ENCODE results near the gene RAVER1. TPM values are rescaled to one million over a fixed set of nuclear protein-coding genes. Genes with fewer than 3 reads are reported as not detected.

Gene RAVER1
- polyA plus RNA-seq, 3 donors from 2014 or later, result 8.7 to 31.5 (median 9.7) TPM

DNA sequence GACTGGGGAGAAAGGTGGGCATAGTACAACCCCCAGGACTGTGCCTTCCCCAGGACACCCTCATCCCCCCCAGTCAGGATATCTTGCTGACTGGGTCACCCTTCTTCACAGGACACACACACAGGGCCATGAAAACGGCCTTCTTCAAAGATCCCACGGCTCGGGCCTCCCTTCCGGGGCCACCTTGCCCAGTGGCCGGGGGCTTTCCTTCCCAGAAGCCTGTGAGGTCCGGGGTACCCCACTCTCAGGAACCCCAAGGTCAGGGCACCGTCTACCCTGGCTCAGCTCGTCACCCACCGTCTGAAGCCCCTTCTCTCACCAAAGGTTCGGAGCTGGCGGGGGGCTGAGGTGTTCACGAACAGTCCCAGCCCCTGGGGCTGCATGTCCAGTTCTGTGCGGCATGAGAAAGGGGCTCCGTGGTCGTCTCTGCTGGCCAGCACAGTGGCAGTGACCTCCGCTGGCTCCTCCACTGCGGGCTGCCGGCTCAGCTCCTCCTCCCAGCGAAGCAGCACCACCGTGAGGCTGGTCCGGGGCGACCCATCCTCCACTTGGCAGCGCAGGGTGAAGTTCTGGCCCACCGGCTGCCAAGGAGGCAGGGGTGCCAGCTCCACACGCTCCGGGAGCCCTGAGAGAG lies 2.1 kb upstream of the RAVER1 start:
- H3K36me3 Mint-ChIP-seq, result peaks cover 0 to 4% (median 0%) of the 10 kb centered on the region in 3 donors
- DNase-seq, result no peak
- H3K9me3 Mint-ChIP-seq, result no peaks in the 10 kb centered on the region
- no peak overlapping the region for H3K27ac Mint-ChIP-seq
- H3K4me1 Mint-ChIP-seq, result peaks cover 49% of the 10 kb centered on the region in 2 donors
- peaks cover 4 to 14% (median 6%) of the 10 kb centered on the region in 3 donors for H3K27me3 Mint-ChIP-seq (ENCODE audit: low read depth in 3 of 3)
- H3K4me3 Mint-ChIP-seq, result no peak overlapping the region

DNA sequence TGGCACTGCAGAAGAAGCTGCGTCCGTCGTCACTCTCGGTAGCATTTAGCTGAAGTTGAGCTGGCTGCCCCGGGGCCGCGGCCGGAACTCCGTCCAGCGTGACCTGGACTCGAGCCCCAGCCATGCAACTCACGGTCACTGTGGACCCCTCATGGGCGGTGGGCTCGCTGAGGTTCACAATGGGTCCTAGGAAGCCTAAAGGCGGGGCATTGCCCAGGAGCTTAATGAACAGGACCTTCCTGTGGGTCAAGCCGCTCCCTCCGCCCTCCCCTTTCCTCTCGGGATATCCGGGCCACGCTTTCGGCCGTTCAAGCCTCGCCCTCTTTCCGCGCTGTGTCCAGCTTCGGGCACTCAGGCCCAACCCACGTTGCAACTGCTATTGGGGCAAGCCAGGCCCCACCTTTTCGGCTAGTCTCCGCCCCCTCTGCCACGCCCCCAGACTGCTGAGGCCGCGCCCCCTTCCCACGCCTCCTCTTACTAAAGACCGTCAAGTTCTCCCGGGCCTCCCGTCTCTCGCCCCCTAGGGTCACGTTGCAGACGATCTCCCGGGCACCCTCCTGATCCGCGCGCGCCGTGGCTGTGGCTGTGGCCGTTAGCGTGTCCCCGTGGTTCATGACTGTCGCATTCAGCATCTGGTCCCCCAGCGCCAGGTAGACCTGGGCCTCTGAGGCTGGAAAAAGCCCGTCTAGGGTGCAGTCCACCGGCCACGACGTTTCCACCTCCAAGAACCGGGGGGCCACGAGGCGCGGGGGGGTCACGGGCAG lies 1.4 kb upstream of the RAVER1 start:
- Mint-ChIP-seq H3K9me3 (no peaks in the 10 kb centered on the region), H3K4me3 (peak overlapping the region in 1 of 5 donors; percentile 29), H3K4me1 (peaks cover 45 to 50% of the 10 kb centered on the region in 2 donors), H3K36me3 (peaks cover 0 to 4% (median 0%) of the 10 kb centered on the region in 3 donors), H3K27ac (no peak overlapping the region), H3K27me3 (ENCODE audit: low read depth in 3 of 3) (peaks cover 4 to 14% (median 6%) of the 10 kb centered on the region in 3 donors)
- DNase-seq, result no peak

DNA sequence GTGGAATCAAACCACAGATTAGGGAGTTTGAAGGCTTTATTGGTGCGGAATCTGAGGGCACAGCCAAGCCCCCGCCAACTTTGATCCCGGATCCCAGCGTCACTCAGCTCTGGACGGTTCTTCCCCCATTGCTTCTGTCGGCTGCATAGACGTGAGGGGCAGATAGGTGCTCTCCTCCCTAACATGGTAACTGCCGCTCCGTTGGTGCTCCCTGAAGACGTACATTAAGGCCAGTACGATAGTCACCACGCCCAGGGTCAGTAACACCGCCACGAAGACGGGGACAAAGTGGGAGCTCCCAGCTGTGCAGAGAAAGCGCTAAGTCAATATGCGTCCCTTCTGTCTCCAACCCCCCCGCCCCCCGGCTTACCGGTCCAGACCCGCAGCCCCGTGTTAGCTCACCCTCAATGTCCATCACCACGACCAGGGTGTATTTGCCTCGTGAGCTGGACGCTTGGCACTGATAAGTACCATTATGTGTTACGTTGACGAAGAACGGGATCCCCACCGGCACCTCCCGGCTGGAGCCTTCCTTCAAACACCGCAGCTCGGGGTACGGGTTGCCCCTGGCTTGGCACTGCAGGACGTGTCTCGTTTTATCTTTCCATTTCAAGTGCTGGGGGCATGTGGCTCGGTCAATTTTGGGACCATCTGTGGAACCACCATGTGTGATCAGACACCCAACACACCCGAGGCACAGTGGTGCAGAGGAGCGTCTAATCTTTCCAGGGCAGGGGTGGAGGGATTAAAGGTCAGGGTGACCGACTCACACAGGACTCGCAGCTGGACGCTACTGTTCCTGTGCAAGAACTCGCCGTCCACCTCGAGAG lies 644 bp upstream of the RAVER1 start:
- Mint-ChIP-seq H3K4me3 (peak overlapping the region; percentile 94 to 97 (median 95)), H3K27ac (peak overlapping the region; percentile 87 to 96 (median 94)), H3K9me3 (no peaks in the 10 kb centered on the region), H3K4me1 (peaks cover 37 to 43% of the 10 kb centered on the region in 2 donors), H3K36me3 (peaks cover 0 to 4% (median 0%) of the 10 kb centered on the region in 3 donors), H3K27me3 (ENCODE audit: low read depth in 3 of 3) (peaks cover 4 to 9% (median 6%) of the 10 kb centered on the region in 3 donors)
- DNase-seq, result no peak

DNA sequence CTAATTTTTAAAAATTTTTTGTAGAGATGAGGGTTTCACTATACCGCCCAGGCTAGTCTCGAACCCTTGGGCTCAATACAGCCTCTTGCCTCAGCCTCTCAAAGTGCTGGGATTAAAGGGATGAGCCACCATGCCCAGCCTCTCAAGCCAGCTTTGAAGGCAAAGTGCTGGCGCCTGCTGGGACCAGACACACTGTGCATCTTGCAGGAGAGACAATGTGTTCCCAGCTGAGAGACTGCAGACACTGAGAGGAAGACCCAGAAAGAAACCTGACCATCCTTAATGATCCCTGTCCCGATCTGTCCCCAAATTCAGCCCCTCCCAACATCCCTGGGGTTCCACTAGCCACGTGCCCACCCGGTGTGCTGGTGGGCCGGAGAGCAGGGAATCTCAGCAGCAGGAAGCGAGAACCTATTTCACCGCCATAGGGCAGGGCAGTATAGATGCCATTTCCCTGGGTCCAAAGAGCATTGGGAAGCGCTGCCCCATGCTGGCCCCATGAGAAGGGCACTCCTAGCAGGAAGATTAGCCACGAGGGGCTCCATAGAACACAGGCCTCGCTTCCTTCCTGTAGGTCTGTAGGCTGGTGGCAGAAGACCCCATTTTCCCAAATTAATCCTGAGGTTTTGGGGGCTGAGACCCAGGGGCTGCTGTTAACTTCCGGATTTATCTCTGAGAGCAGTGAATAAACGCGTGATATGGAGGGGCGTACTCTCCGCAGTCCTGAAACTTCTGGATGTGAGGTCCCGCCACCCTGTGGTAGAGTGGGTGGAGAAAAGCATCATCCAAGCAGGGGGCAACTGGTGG lies 968 bp downstream of the RAVER1 start:
- DNase-seq, result no peak
- Mint-ChIP-seq H3K4me3 (peak overlapping the region; percentile 94 to 97 (median 95)), H3K9me3 (no peaks in the 10 kb centered on the region), H3K27ac (peak overlapping the region; percentile 87 to 96 (median 94)), H3K36me3 (peaks cover 0 to 10% (median 0%) of the 10 kb centered on the region in 3 donors), H3K4me1 (peaks cover 27 to 34% of the 10 kb centered on the region in 2 donors), H3K27me3 (ENCODE audit: low read depth in 3 of 3) (peaks cover 4 to 8% (median 6%) of the 10 kb centered on the region in 3 donors)

DNA sequence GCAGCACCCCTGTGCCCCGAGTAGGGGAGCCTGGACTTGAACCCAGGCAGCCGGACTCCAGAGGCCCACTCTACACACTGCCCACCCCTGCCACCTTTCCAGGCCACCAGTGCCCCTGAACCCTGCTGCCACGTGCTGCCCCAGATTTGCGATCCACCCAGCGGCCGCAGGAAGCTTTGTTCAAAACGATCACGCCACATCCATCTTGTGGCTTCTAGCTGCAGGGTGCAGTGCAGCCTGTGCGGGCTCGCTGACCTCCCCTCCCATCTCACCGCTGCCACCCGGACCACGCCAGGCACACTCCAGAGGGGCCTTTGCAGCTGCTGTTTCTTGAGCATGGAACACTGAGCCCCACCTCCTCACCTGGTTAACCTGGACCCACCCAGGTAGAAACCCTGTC lies 3.8 kb downstream of the RAVER1 start:
- no peaks in the 10 kb centered on the region for H3K9me3 Mint-ChIP-seq
- H3K27me3 Mint-ChIP-seq (ENCODE audit: low read depth in 3 of 3), result peaks cover 4 to 9% (median 4%) of the 10 kb centered on the region in 3 donors
- H3K27ac Mint-ChIP-seq, result no peak overlapping the region
- H3K4me1 Mint-ChIP-seq, result peaks cover 26 to 34% of the 10 kb centered on the region in 2 donors
- no peak overlapping the region for H3K4me3 Mint-ChIP-seq
- peaks cover 0 to 10% (median 0%) of the 10 kb centered on the region in 3 donors for H3K36me3 Mint-ChIP-seq
- DNase-seq, result no peak

DNA sequence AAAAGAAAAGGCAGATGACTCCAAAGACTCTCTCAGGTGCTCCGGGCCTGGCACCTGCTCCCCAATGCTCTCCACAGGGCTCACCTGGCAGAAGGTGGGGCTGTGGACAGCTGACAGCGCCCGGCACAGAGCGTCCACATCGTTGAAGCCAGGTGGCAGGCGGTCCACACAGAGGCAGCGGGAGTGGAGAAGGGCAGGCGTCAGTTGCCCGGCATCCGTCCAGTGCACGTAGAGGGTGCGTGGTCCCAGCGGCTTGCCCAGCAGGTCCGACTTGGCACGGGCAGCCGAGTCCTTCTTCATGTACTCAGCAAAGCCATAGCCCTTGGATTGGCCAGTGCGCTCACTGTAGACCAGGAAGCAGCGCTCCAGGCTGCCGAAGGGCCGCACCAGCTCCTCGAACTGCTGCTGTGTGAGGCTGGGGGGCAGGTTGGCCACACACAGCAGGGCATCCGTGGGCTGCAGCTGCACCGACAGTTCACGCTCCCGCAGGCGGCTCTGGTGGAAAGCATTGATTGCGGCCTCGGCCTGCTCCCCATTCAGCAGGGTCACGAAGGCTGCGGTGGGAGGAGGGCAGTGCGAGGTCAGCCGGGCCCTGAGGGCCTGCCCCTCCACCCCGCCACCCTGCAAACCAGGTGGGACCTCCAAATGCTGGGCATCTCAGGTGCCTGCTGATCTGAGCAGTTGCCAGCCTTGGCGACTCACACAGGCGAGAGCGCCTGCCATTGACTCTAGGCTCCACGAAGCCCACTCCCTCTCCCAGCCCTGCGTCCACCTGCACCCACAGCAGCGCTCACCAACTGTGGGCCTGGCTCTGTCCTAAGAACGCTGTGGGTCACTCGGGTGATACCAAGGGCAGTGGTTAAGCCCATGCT lies 4.5 kb downstream of the RAVER1 start:
- DNase-seq, result no peak
- peaks cover 0 to 10% (median 0%) of the 10 kb centered on the region in 3 donors for H3K36me3 Mint-ChIP-seq
- no peak overlapping the region for H3K4me3 Mint-ChIP-seq
- peaks cover 4 to 11% (median 4%) of the 10 kb centered on the region in 3 donors for H3K27me3 Mint-ChIP-seq (ENCODE audit: low read depth in 3 of 3)
- peaks cover 21 to 28% of the 10 kb centered on the region in 2 donors for H3K4me1 Mint-ChIP-seq
- no peak overlapping the region for H3K27ac Mint-ChIP-seq
- no peaks in the 10 kb centered on the region for H3K9me3 Mint-ChIP-seq

DNA sequence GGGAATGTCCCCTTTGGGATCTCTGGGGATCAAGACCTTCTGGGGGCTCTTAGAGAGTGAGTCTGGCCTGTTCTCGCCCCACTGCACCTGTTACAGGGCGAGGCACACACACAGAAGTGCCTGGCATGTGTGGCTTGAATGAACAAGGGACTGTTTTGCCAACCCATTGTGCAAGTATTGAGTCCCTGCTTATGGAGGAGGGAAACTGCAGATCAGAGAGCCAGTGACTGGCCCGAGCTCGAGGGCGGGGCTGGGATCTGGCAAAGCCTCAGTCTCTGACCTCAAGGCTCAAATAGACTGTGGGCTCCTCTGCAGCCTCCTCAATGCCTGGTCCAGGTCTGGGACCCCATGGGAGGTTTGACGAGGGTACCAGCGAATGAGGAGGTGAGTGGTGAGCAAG lies 5.5 kb downstream of the RAVER1 start:
- Mint-ChIP-seq H3K36me3 (peaks cover 0 to 7% (median 0%) of the 10 kb centered on the region in 3 donors), H3K4me1 (peaks cover 12 to 19% of the 10 kb centered on the region in 2 donors), H3K27me3 (ENCODE audit: low read depth in 3 of 3) (peaks cover 1 to 4% (median 3%) of the 10 kb centered on the region in 3 donors), H3K4me3 (no peak overlapping the region), H3K9me3 (no peaks in the 10 kb centered on the region), H3K27ac (no peak overlapping the region)
- no peak for DNase-seq

DNA sequence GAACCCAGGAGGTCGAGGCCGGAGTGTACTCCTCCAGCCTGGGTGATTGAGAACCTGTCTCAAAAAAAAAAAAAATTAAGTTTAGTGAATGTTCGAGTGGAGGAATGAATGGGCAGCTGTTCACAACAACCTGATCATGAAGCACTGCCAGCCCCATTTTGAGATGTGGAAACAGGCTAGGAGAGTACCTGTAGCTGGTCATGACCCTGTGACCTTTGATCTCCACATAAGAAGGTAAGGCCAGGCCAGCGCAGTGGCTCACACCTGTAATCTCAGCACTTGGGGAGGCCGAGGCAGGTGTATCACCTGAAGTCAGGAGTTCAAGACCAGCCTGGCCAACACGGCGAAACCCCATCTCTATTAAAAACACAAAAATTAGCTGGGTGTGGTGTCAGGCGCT lies 7.6 kb downstream of the RAVER1 start:
- Mint-ChIP-seq H3K36me3 (peaks cover 5 to 13% (median 5%) of the 10 kb centered on the region in 3 donors), H3K27ac (no peak overlapping the region), H3K27me3 (ENCODE audit: low read depth in 3 of 3) (peaks cover 0 to 3% (median 2%) of the 10 kb centered on the region in 3 donors), H3K4me3 (no peak overlapping the region), H3K4me1 (peaks cover 1 to 7% of the 10 kb centered on the region in 2 donors), H3K9me3 (no peaks in the 10 kb centered on the region)
- DNase-seq, result no peak

DNA sequence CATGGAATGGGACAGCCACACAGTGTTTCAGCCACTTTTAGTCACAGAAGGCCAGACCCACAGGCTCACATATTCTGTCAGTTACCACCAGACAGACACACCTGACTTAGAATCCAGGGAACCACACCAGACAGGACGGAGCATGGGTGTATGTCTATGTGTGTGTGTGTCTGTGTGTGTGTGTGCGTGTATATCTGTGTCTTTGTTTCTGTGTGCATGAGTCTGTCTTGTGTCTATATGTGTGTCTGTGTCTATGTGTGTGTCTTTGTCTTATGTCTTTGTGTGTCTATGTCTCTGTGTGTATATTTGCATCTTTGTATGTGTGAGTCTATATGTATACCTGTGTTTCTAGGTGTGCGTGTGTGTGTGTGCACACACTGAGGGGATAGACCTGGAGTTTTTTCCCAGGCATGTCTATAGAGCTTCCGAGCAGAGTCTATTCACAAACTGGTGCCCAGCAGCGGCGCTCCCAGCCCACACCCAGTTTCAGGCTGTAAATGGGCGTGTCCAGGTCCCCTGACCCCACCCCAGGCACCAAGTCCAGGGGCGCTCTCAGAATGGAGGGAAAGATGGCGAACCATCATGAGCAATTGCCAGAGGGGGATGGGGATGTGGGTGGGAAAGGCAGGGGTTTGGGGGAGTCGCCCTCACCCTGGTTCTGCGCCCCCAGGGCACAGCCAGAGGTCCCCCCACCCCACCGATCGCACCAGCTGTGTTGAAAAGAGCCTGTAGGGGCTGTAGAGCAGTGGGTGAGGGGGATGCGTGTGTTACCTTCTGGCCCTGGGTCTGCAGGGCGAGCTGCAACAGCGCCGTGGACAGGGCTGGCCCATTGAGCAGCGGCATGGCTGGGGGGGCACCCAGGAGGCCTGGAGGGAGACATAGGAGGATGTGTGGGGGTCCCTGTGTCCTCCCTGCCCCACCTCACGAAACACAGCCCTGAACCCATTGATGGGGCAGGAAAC lies 11.2 kb downstream of the RAVER1 start:
- no peak overlapping the region for H3K4me3 Mint-ChIP-seq
- H3K36me3 Mint-ChIP-seq, result peaks cover 9 to 13% (median 10%) of the 10 kb centered on the region in 3 donors
- no peaks in the 10 kb centered on the region for H3K4me1 Mint-ChIP-seq
- DNase-seq, result no peak
- H3K9me3 Mint-ChIP-seq, result no peaks in the 10 kb centered on the region
- H3K27ac Mint-ChIP-seq, result peak overlapping the region in 2 of 6 donors; percentile 0 to 11
- H3K27me3 Mint-ChIP-seq (ENCODE audit: low read depth in 3 of 3), result peaks cover 1 to 5% (median 2%) of the 10 kb centered on the region in 3 donors

DNA sequence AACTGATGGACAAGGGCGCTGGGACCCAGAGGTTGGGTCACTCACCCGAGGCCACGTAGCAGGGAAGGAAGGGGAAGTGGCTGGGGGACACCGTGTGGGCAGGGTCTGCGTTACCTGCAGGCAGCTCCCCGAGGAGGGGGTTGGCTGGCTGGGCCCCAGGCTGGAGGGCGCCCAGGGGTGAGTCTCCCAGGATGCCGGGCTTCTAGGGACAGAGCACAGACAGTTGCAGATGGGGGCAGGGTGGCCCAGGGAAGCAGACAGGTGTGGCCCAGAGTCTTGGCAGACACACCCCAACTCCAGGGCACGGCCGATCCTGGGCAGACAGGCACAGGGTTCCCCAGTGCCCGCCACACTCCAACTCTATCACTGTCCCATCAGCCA lies 11.9 kb downstream of the RAVER1 start:
- Mint-ChIP-seq H3K36me3 (peaks cover 9 to 13% (median 10%) of the 10 kb centered on the region in 3 donors), H3K27me3 (ENCODE audit: low read depth in 3 of 3) (peaks cover 1 to 6% (median 2%) of the 10 kb centered on the region in 3 donors), H3K4me1 (peaks cover 0 to under 1% of the 10 kb centered on the region in 2 donors), H3K4me3 (no peak overlapping the region), H3K9me3 (no peaks in the 10 kb centered on the region), H3K27ac (no peak overlapping the region)
- no peak for DNase-seq

DNA sequence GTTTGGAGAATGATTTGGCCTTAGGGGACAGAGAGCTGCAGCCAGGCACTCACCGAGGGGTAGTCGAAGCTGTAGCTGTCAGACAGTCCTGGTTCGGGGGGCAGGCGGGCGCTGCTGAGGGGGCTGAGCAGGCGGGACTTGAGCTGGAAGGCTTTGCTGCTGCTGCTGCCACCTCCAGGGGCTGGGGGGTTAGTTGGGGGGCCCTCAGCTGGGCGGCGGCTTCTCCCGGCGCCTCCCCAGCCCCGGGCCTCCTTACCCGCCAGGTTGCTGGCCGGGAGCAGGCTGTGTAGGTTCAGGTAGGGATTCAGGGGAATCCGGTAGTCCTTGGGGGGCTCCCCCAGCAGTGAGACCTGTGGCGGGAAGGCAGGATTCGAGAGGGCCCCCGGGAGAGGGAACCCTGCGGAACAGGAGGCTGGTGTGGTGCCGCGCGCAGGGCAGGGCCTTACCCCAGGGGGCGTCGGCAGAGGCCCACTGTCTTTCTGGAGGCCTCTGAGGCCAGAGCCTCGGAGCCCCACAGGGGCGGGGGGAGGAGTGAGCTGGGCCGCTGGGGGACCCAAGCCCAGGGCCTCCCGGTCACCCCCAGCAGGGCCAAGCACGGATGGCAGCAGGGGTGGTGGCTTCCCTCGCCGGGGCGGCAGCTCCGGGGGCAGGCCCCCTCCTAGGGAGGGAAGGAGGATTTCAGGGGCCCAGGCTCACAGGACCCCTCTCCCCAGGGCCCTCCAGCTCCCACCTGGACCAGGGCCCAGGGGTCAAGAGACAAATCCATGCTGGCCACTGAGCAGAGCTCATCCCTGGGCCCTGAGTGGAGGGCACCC lies 12.5 kb downstream of the RAVER1 start:
- Mint-ChIP-seq H3K27me3 (ENCODE audit: low read depth in 3 of 3) (peaks cover 4 to 6% (median 5%) of the 10 kb centered on the region in 3 donors), H3K36me3 (peaks cover 9 to 13% (median 10%) of the 10 kb centered on the region in 3 donors), H3K9me3 (no peaks in the 10 kb centered on the region), H3K4me3 (no peak overlapping the region), H3K4me1 (peaks cover 4 to 6% of the 10 kb centered on the region in 2 donors), H3K27ac (no peak overlapping the region)
- DNase-seq, result no peak

All from immature natural killer cell (primary cell).